Mesothelial cell of epicardium (in vitro differentiated cells): ENCODE data around the gene RNF157. TPM values are rescaled to one million over a fixed set of nuclear protein-coding genes. Genes with fewer than 3 reads are reported as not detected.

Experiments used
- DNase-seq, 2 experiments: peaks; one replicate each; pipeline ENCODE4 v3.0.0; 2021; ENCODE audit warnings: low spot score in 2 of 2; ENCODE audit not compliant: unreplicated experiment in 2 of 2
- H3K27ac Mint-ChIP-seq: 2 replicates; pipeline ENCODE4 v1.8.0; 2021; ENCODE audit warnings: mixed read lengths
- H3K27me3 Mint-ChIP-seq: 2 replicates; pipeline ENCODE4 v1.8.0; 2021; ENCODE audit warnings: low read depth, mixed read lengths
- H3K36me3 Mint-ChIP-seq: 2 replicates; pipeline ENCODE4 v1.8.0; 2021; ENCODE audit warnings: mixed read lengths
- H3K4me1 Mint-ChIP-seq: 2 replicates; pipeline ENCODE4 v1.8.0; 2021; ENCODE audit warnings: mixed read lengths
- H3K4me3 Mint-ChIP-seq: 2 replicates; pipeline ENCODE4 v1.8.0; 2021; ENCODE audit warnings: mild to moderate bottlenecking, moderate library complexity, mixed read lengths
- H3K9me3 Mint-ChIP-seq: 2 replicates; pipeline ENCODE4 v1.8.0; 2021; ENCODE audit warnings: mixed read lengths
- CTCF ChIP-seq: fragments of 200-600 bp; sonication (generic); IDR thresholded peaks from one replicate; pipeline ENCODE4 v1.5.0; 2021; ENCODE audit warnings: antibody characterized with exemption; ENCODE audit not compliant: unreplicated experiment
- total RNA-seq: library from RNA; stranded (reverse); gene quantifications from 3 replicates; pipeline ENCODE4 v1.2.1, GENCODE V29; 2021

RNF157 gene
- total RNA-seq, 1 donor from 2014 or later = 8.0 TPM

- no peak overlapping the region for H3K27ac Mint-ChIP-seq
- H3K27me3 Mint-ChIP-seq = peaks cover 48% of the 10 kb centered on the region
- no peak overlapping the region for H3K4me3 Mint-ChIP-seq
These were observed 2.4 kb downstream of the RNF157 start for GRCh38 chr17:76237859-76238313.

GRCh38 chr17:76236603-76237002, 3.7 kb downstream of the RNF157 start:
- no peaks in the 10 kb centered on the region for H3K9me3 Mint-ChIP-seq
- no peak for DNase-seq
- no peak overlapping the region for H3K27ac Mint-ChIP-seq
- peaks cover 11% of the 10 kb centered on the region for H3K4me1 Mint-ChIP-seq
- peaks cover 38% of the 10 kb centered on the region for H3K27me3 Mint-ChIP-seq
- H3K4me3 Mint-ChIP-seq = no peak overlapping the region
- TF ChIP-seq CTCF = no peak
- H3K36me3 Mint-ChIP-seq = no peaks in the 10 kb centered on the region

More at GRCh38 chr17:76237859-76238313, 2.4 kb downstream of the RNF157 start:
- no peak for TF ChIP-seq CTCF
- Mint-ChIP-seq H3K9me3 (no peaks in the 10 kb centered on the region), H3K4me1 (peaks cover 11% of the 10 kb centered on the region), H3K36me3 (no peaks in the 10 kb centered on the region)
- no peak for DNase-seq

DNA sequence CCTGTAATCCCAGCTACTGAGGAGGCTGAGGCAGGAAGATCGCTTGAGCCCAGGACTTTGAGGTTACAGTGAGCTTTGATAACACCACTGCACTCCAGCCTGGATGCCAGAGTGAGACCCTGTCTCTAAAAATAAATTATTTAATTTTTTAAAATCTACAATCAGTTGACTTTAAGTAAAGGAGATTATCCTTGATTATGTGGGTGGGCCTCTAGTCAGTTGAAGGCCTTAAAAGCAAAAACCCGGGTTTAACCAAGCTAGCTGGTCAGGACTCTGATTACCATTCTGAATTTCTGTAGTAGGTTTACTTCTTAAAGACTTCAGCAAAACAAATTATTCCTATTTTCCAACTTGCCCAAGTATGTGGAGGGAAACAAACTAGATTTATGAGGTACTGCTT, 4.4 kb downstream of the RNF157 start:
- no peaks in the 10 kb centered on the region for H3K9me3 Mint-ChIP-seq
- no peak overlapping the region for H3K4me3 Mint-ChIP-seq
- no peak for TF ChIP-seq CTCF
- no peaks in the 10 kb centered on the region for H3K36me3 Mint-ChIP-seq
- H3K4me1 Mint-ChIP-seq = peaks cover 5% of the 10 kb centered on the region
- no peak for DNase-seq
- H3K27ac Mint-ChIP-seq = no peak overlapping the region
- peaks cover 32% of the 10 kb centered on the region for H3K27me3 Mint-ChIP-seq

DNA sequence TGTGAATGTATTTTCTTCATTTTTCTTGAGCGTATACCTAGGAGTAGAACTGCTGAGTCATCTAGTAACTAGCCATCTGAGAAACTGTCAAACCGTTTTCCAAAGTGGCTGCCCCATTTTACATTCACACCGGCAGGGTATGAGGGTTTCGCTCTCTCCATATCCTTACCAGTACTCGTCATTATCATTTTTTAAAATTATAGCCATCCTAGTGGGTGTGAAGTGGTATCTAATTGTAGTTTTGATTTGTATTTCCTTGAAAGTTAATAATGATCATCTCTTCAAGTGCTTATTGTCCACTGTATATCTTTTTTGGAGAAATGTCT, 6.0 kb downstream of the RNF157 start:
- Mint-ChIP-seq H3K9me3 (no peaks in the 10 kb centered on the region), H3K27ac (no peak overlapping the region), H3K27me3 (peaks cover 38% of the 10 kb centered on the region), H3K36me3 (no peaks in the 10 kb centered on the region), H3K4me1 (peaks cover 3% of the 10 kb centered on the region), H3K4me3 (no peak overlapping the region)
- no peak for DNase-seq
- TF ChIP-seq CTCF = no peak

GRCh38 chr17:76233588-76234353, 6.5 kb downstream of the RNF157 start:
- Mint-ChIP-seq H3K4me3 (no peak overlapping the region), H3K27ac (no peak overlapping the region), H3K27me3 (peaks cover 39% of the 10 kb centered on the region), H3K9me3 (no peaks in the 10 kb centered on the region), H3K36me3 (no peaks in the 10 kb centered on the region), H3K4me1 (no peaks in the 10 kb centered on the region)
- TF ChIP-seq CTCF = no peak
- no peak for DNase-seq
